GM21723 (cell line): ENCODE results near the gene SNX24.
A peak's percentile ranks its signal among the peaks of the same experiment; 100 is the strongest.
"Not testable (repeated sequence)": the region's sequence is repeated elsewhere in the genome, so short reads cannot be mapped to it uniquely, and the experiment has no call there.

Experiments
- ATAC-seq: cut with Tn5 transposase; IDR thresholded peaks from one replicate; pipeline ENCODE4 v1.9.1; 2021; ENCODE audit warnings: mild to moderate bottlenecking, moderate library complexity; ENCODE audit not compliant: unreplicated experiment

Gene SNX24

GRCh38 chr5:122957457-122957856, 112.0 kb downstream of the SNX24 start:
- no peak for ATAC-seq

DNA sequence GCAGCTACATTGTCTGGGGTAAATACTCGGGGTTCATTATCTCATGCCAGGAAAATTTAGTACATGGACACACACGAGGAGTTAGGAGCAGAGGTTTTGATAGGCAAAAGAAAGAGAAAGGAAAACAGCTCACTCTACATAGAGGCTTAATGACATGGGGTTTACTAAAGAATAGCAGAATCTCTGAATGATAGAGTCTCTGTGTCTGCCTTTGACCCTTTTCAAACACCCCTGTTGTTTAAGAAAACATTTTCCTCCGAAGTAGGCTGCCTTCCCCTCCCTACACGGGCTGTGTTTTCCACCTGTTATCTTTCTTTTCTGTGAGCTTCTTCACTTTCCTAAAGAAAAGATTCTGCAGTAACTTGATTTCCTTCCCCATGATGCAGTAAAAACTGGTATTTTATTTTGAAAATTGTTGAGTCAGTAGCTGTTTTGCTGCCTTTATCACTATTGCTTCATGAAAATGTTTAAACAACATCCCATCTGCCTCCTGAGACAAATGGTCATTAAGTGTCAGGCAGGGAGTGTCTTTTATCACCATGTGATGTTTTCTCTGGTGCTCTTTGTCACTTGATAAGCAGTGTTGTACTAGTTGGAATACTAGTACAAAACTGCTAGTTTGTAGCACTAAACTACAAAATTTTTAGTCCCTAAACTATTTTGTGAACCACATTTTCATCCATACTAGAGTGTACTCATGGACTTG, 114.5 kb downstream of the SNX24 start:
- no peak for ATAC-seq

DNA sequence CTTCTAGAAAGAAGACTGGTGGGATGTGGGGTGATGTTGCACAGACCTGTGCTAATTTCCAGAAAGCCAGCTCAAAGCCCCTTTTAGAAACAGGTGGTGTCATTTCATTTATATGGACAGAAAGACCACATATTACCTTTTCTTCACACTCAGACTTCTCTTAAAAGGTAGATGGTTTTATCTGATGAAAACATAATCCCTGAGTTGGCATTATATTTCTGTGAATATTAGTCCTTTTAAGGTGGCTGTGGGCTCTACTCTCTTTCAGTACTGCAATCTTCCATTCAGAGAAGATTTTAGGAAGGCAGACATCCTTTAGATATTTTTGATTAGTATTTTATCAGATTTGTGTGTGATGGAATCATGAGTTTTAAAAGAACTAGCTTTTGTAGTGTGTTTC, 117.9 kb downstream of the SNX24 start:
- ATAC-seq, result no peak

- no peak for ATAC-seq
Measured at GRCh38 chr5:122965111-122965510, 119.7 kb downstream of the SNX24 start.

DNA sequence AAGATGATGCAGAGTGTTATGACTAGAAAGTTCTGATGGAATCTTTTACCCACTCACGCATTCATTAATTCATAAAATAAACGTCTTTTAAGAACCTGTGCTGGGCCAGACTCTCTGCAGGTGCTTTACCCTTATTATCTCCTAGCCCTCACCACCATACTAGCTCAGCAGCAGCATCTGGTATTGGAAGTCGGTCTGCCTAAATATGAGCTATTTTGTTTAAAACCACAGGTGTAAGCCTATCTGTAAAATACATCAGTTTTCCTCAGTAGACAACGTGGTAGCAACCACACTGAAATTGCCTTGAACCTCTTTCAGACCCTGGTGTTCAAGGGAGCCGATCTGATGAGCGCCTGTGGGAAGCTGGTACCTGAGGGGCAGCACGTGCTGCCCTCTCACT, 121.7 kb downstream of the SNX24 start:
- ATAC-seq, result peak; percentile 28

- peak; percentile 86 for ATAC-seq
Measured at GRCh38 chr5:122967625-122968024, 122.2 kb downstream of the SNX24 start.

- not testable (repeated sequence) for ATAC-seq
Measured at GRCh38 chr5:122968056-122968455, 122.6 kb downstream of the SNX24 start.

- no peak for ATAC-seq
Measured at GRCh38 chr5:122971333-122971732, 125.9 kb downstream of the SNX24 start.

GRCh38 chr5:122972877-122973276, 127.5 kb downstream of the SNX24 start:
- no peak for ATAC-seq

GRCh38 chr5:122973759-122974158, 128.3 kb downstream of the SNX24 start:
- ATAC-seq, result not testable (repeated sequence)

- ATAC-seq, result not testable (repeated sequence)
Measured at GRCh38 chr5:122974251-122974650, 128.8 kb downstream of the SNX24 start.

DNA sequence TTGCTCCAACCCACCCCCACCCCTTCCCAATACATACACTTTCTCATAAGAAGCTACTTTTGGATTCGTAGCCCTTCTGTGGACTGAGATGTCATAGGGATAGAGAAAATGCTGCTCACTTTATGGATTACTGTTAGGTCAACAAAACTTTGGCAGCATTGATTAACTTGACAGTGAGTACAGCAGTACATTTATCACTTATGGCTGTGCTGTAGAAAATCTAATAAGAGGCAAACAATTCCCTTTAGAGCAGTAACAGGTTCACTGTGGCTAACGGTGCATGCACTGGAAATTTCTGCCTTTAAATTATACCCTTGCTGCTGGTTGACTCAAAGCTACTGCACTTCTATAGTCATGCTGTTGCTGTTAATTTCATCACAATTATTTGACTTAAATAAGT, 131.9 kb downstream of the SNX24 start:
- no peak for ATAC-seq

GRCh38 chr5:122978068-122978467, 132.7 kb downstream of the SNX24 start:
- no peak for ATAC-seq

GRCh38 chr5:122978644-122979297, 133.4 kb downstream of the SNX24 start:
- ATAC-seq, result no peak

- no peak for ATAC-seq
Measured at GRCh38 chr5:122981846-122982245, 136.4 kb downstream of the SNX24 start.

DNA sequence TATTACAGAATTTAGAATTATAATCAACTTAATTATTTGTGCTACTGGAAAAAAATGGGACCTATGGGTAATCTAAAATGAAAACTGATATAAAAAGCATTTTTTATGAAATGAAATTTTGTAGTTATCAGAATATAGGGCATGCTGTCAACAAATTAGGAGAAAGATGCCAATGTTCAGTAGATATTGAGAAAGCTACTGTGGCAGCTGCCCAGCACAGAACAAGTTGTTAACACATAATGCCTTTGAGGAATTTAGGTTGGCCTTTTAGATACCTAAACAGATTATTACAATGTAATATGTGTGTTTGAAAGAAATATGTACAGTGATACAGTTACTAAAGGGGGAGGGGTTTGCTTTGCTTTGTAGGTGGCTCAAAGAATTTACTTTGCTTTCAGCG, 137.0 kb downstream of the SNX24 start:
- no peak for ATAC-seq

DNA sequence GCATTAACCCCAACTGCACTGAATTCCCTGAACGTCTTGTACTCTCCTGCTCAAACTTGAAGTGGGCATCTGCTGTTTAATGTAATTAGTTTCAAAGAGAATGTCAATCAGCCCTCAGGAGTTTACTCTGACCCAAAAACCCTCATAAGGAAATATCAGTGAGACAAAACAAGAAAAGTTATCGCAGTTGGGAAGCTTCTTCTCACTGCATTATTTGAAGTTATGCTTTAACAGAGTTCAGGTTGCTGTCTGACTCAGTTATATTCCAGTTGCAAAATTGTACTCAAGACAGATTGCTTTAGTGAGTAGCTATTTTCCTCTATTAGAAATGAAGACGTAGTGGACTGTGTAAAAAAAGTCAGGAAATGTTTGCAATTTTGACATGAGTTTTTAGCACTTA, 139.0 kb downstream of the SNX24 start:
- no peak for ATAC-seq

GRCh38 chr5:122985006-122985700, 139.7 kb downstream of the SNX24 start:
- no peak for ATAC-seq

GRCh38 chr5:122985954-122986721, 140.7 kb downstream of the SNX24 start:
- peak; percentile 98 for ATAC-seq

- no peak for ATAC-seq
Measured at GRCh38 chr5:122996091-122996490, 150.7 kb downstream of the SNX24 start.

DNA sequence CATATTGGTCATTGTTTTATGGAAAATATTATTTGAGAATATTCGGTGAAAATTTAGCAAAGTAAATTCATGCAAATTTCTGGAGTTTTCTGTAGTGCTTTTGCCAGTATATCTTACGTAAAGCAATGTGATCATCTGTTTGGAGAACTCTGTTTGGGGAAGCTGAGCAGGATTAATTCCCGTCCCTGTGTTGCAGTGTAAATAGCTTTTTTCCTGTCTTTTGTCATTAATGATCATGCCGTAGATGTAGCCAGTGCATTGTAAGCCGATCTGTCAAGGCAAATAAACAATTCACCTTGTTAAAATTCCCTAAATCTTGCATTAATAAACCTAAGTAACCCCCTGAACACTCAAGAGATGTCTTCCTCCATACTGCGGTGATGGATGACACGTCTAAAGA, 151.9 kb downstream of the SNX24 start:
- no peak for ATAC-seq
